ENCODE measurements around the gene CNTFR.
"Not testable (repeated sequence)": the region's sequence is repeated elsewhere in the genome, so short reads cannot be mapped to it uniquely, and the experiment has no call there.

The CNTFR gene

GRCh38 chr9:34549407-34549732 is 40.2 kb downstream of the CNTFR start:
- no peaks in the 10 kb centered on the region for H3K9me3 ChIP-seq (ENCODE audit: control insufficient read depth in 1 of 2, low read length in 2 of 2)
- no peak overlapping the region for H3K27ac ChIP-seq (ENCODE audit: low read length)
- H3K4me3 ChIP-seq (ENCODE audit: low read depth in 1 of 2, low read length in 2 of 2) = no peak overlapping the region
- no peaks in the 10 kb centered on the region for H3K27me3 ChIP-seq (ENCODE audit: low read depth, low read length)
- H3K36me3 ChIP-seq (ENCODE audit: control insufficient read depth in 1 of 2, insufficient read depth in 2 of 2, low read length in 2 of 2) = no peaks in the 10 kb centered on the region
- peaks cover 0 to 10% of the 10 kb centered on the region in 2 donors for H3K4me1 ChIP-seq (ENCODE audit: control insufficient read depth in 1 of 2, insufficient read depth in 2 of 2, low read length in 2 of 2)

- Histone ChIP-seq H3K27me3 (ENCODE audit: low read depth, low read length) (no peaks in the 10 kb centered on the region), H3K36me3 (ENCODE audit: control insufficient read depth in 1 of 2, insufficient read depth in 2 of 2, low read length in 2 of 2) (no peaks in the 10 kb centered on the region), H3K4me3 (ENCODE audit: low read depth in 1 of 2, low read length in 2 of 2) (no peak overlapping the region), H3K4me1 (ENCODE audit: control insufficient read depth in 1 of 2, insufficient read depth in 2 of 2, low read length in 2 of 2) (peaks cover 0 to 10% of the 10 kb centered on the region in 2 donors), H3K27ac (ENCODE audit: low read length) (no peak overlapping the region), H3K9me3 (ENCODE audit: control insufficient read depth in 1 of 2, low read length in 2 of 2) (no peaks in the 10 kb centered on the region)
These were observed 41.4 kb downstream of the CNTFR start for GRCh38 chr9:34547960-34548611.

GRCh38 chr9:34546834-34547827 is 42.4 kb downstream of the CNTFR start:
- Histone ChIP-seq H3K27me3 (ENCODE audit: low read depth, low read length) (no peaks in the 10 kb centered on the region), H3K4me1 (ENCODE audit: control insufficient read depth in 1 of 2, insufficient read depth in 2 of 2, low read length in 2 of 2) (peaks cover 0 to 10% of the 10 kb centered on the region in 2 donors), H3K27ac (ENCODE audit: low read length) (no peak overlapping the region), H3K36me3 (ENCODE audit: control insufficient read depth in 1 of 2, insufficient read depth in 2 of 2, low read length in 2 of 2) (no peaks in the 10 kb centered on the region), H3K9me3 (ENCODE audit: control insufficient read depth in 1 of 2, low read length in 2 of 2) (no peaks in the 10 kb centered on the region), H3K4me3 (ENCODE audit: low read depth in 1 of 2, low read length in 2 of 2) (no peak overlapping the region)

- peaks cover 0 to 10% of the 10 kb centered on the region in 2 donors for H3K4me1 ChIP-seq (ENCODE audit: control insufficient read depth in 1 of 2, insufficient read depth in 2 of 2, low read length in 2 of 2)
- no peak overlapping the region for H3K27ac ChIP-seq (ENCODE audit: low read length)
- H3K36me3 ChIP-seq (ENCODE audit: control insufficient read depth in 1 of 2, insufficient read depth in 2 of 2, low read length in 2 of 2) = no peaks in the 10 kb centered on the region
- H3K9me3 ChIP-seq (ENCODE audit: control insufficient read depth in 1 of 2, low read length in 2 of 2) = no peaks in the 10 kb centered on the region
- no peaks in the 10 kb centered on the region for H3K27me3 ChIP-seq (ENCODE audit: low read depth, low read length)
- no peak overlapping the region for H3K4me3 ChIP-seq (ENCODE audit: low read depth in 1 of 2, low read length in 2 of 2)
These were observed 43.3 kb downstream of the CNTFR start for GRCh38 chr9:34546102-34546833.

- no peaks in the 10 kb centered on the region for H3K27me3 ChIP-seq (ENCODE audit: low read depth, low read length)
- no peaks in the 10 kb centered on the region for H3K9me3 ChIP-seq (ENCODE audit: control insufficient read depth in 1 of 2, low read length in 2 of 2)
- H3K4me1 ChIP-seq (ENCODE audit: control insufficient read depth in 1 of 2, insufficient read depth in 2 of 2, low read length in 2 of 2) = peaks cover 0 to 10% of the 10 kb centered on the region in 2 donors
- H3K27ac ChIP-seq (ENCODE audit: low read length) = no peak overlapping the region
- no peak overlapping the region for H3K4me3 ChIP-seq (ENCODE audit: low read depth in 1 of 2, low read length in 2 of 2)
- H3K36me3 ChIP-seq (ENCODE audit: control insufficient read depth in 1 of 2, insufficient read depth in 2 of 2, low read length in 2 of 2) = no peaks in the 10 kb centered on the region
These were observed 44.0 kb downstream of the CNTFR start for GRCh38 chr9:34545497-34545896.

- no peak overlapping the region for H3K4me3 ChIP-seq (ENCODE audit: low read depth in 1 of 2, low read length in 2 of 2)
- H3K27me3 ChIP-seq (ENCODE audit: low read depth, low read length) = no peaks in the 10 kb centered on the region
- no peaks in the 10 kb centered on the region for H3K36me3 ChIP-seq (ENCODE audit: control insufficient read depth in 1 of 2, insufficient read depth in 2 of 2, low read length in 2 of 2)
- peaks cover 0 to 10% of the 10 kb centered on the region in 2 donors for H3K4me1 ChIP-seq (ENCODE audit: control insufficient read depth in 1 of 2, insufficient read depth in 2 of 2, low read length in 2 of 2)
- no peak overlapping the region for H3K27ac ChIP-seq (ENCODE audit: low read length)
- no peaks in the 10 kb centered on the region for H3K9me3 ChIP-seq (ENCODE audit: control insufficient read depth in 1 of 2, low read length in 2 of 2)
These were observed 45.5 kb downstream of the CNTFR start for GRCh38 chr9:34544035-34544434.

- no peak overlapping the region for H3K4me3 ChIP-seq (ENCODE audit: low read depth in 1 of 2, low read length in 2 of 2)
- no peak overlapping the region for H3K27ac ChIP-seq (ENCODE audit: low read length)
- no peaks in the 10 kb centered on the region for H3K9me3 ChIP-seq (ENCODE audit: control insufficient read depth in 1 of 2, low read length in 2 of 2)
- no peaks in the 10 kb centered on the region for H3K36me3 ChIP-seq (ENCODE audit: control insufficient read depth in 1 of 2, insufficient read depth in 2 of 2, low read length in 2 of 2)
- H3K4me1 ChIP-seq (ENCODE audit: control insufficient read depth in 1 of 2, insufficient read depth in 2 of 2, low read length in 2 of 2) = peaks cover 0 to 2% of the 10 kb centered on the region in 2 donors
- no peaks in the 10 kb centered on the region for H3K27me3 ChIP-seq (ENCODE audit: low read depth, low read length)
These were observed 48.0 kb downstream of the CNTFR start for GRCh38 chr9:34541540-34541939.

- Histone ChIP-seq H3K9me3 (ENCODE audit: control insufficient read depth in 1 of 2, low read length in 2 of 2) (no peaks in the 10 kb centered on the region), H3K4me1 (ENCODE audit: control insufficient read depth in 1 of 2, insufficient read depth in 2 of 2, low read length in 2 of 2) (no peaks in the 10 kb centered on the region), H3K27me3 (ENCODE audit: low read depth, low read length) (no peaks in the 10 kb centered on the region), H3K27ac (ENCODE audit: low read length) (no peak overlapping the region), H3K4me3 (ENCODE audit: low read depth in 1 of 2, low read length in 2 of 2) (no peak overlapping the region), H3K36me3 (ENCODE audit: control insufficient read depth in 1 of 2, insufficient read depth in 2 of 2, low read length in 2 of 2) (no peaks in the 10 kb centered on the region)
These were observed 48.7 kb downstream of the CNTFR start for GRCh38 chr9:34540827-34541226.

GRCh38 chr9:34536685-34537084 is 52.8 kb downstream of the CNTFR start:
- no peak overlapping the region for H3K27ac ChIP-seq (ENCODE audit: low read length)
- no peaks in the 10 kb centered on the region for H3K4me1 ChIP-seq (ENCODE audit: control insufficient read depth in 1 of 2, insufficient read depth in 2 of 2, low read length in 2 of 2)
- H3K36me3 ChIP-seq (ENCODE audit: control insufficient read depth in 1 of 2, insufficient read depth in 2 of 2, low read length in 2 of 2) = no peaks in the 10 kb centered on the region
- H3K4me3 ChIP-seq (ENCODE audit: low read depth in 1 of 2, low read length in 2 of 2) = no peak overlapping the region
- peaks cover 0 to 3% of the 10 kb centered on the region in 2 donors for H3K9me3 ChIP-seq (ENCODE audit: control insufficient read depth in 1 of 2, low read length in 2 of 2)
- H3K27me3 ChIP-seq (ENCODE audit: low read depth, low read length) = no peaks in the 10 kb centered on the region

GRCh38 chr9:34532041-34532440 is 57.5 kb downstream of the CNTFR start:
- not testable (repeated sequence) for H3K4me3 ChIP-seq (ENCODE audit: low read depth in 1 of 2, low read length in 2 of 2); H3K9me3 ChIP-seq (ENCODE audit: control insufficient read depth in 1 of 2, low read length in 2 of 2); H3K27me3 ChIP-seq (ENCODE audit: low read depth, low read length); H3K36me3 ChIP-seq (ENCODE audit: control insufficient read depth in 1 of 2, insufficient read depth in 2 of 2, low read length in 2 of 2); H3K27ac ChIP-seq (ENCODE audit: low read length); H3K4me1 ChIP-seq (ENCODE audit: control insufficient read depth in 1 of 2, insufficient read depth in 2 of 2, low read length in 2 of 2)

- H3K27me3 ChIP-seq (ENCODE audit: low read depth, low read length) = no peaks in the 10 kb centered on the region
- no peak overlapping the region for H3K4me3 ChIP-seq (ENCODE audit: low read depth in 1 of 2, low read length in 2 of 2)
- no peak overlapping the region for H3K27ac ChIP-seq (ENCODE audit: low read length)
- H3K9me3 ChIP-seq (ENCODE audit: control insufficient read depth in 1 of 2, low read length in 2 of 2) = no peaks in the 10 kb centered on the region
- H3K36me3 ChIP-seq (ENCODE audit: control insufficient read depth in 1 of 2, insufficient read depth in 2 of 2, low read length in 2 of 2) = no peaks in the 10 kb centered on the region
- peaks cover 0 to 9% of the 10 kb centered on the region in 2 donors for H3K4me1 ChIP-seq (ENCODE audit: control insufficient read depth in 1 of 2, insufficient read depth in 2 of 2, low read length in 2 of 2)
These were observed 63.5 kb downstream of the CNTFR start for GRCh38 chr9:34526026-34526425.

Data from muscle layer of duodenum (tissue), 2 donors.